HG03575 (cell line): Measurements from ENCODE around the gene IQCH.
"Not testable (repeated sequence)": the region's sequence is repeated elsewhere in the genome, so short reads cannot be mapped to it uniquely, and the experiment has no call there.

ENCODE experiments used
- ATAC-seq: cut with Tn5 transposase; IDR thresholded peaks from one replicate; pipeline ENCODE4 v1.9.1; 2021; ENCODE audit not compliant: unreplicated experiment, insufficient number of reproducible peaks, low FRiP score; ENCODE audit errors: extremely low read depth

Gene IQCH

GRCh38 chr15:67242708-67243111, 11.9 kb upstream of the IQCH start:
- no peak for ATAC-seq

- no peak for ATAC-seq
Measured at GRCh38 chr15:67244971-67245478, 9.6 kb upstream of the IQCH start.

GRCh38 chr15:67246606-67247005, 8.0 kb upstream of the IQCH start:
- not testable (repeated sequence) for ATAC-seq

- ATAC-seq, result no peak
Measured at GRCh38 chr15:67248011-67248505, 6.5 kb upstream of the IQCH start.

GRCh38 chr15:67249830-67250229, 4.8 kb upstream of the IQCH start:
- ATAC-seq, result no peak

GRCh38 chr15:67251318-67251717, 3.3 kb upstream of the IQCH start:
- ATAC-seq, result no peak

- ATAC-seq, result no peak
Measured at GRCh38 chr15:67253101-67253500, 1.5 kb upstream of the IQCH start.

- ATAC-seq, result no peak
Measured at GRCh38 chr15:67253549-67254237, 893 bp upstream of the IQCH start.

GRCh38 chr15:67256051-67256450, 1.5 kb downstream of the IQCH start:
- no peak for ATAC-seq

GRCh38 chr15:67258412-67258811, 3.8 kb downstream of the IQCH start:
- ATAC-seq, result not testable (repeated sequence)

GRCh38 chr15:67259379-67259778, 4.8 kb downstream of the IQCH start:
- ATAC-seq, result no peak

- no peak for ATAC-seq
Measured at GRCh38 chr15:67259806-67260205, 5.2 kb downstream of the IQCH start.

GRCh38 chr15:67266870-67267269, 12.3 kb downstream of the IQCH start:
- no peak for ATAC-seq

- ATAC-seq, result no peak
Measured at GRCh38 chr15:67267440-67267839, 12.9 kb downstream of the IQCH start.

- ATAC-seq, result no peak
Measured at GRCh38 chr15:67267951-67268941, 13.7 kb downstream of the IQCH start.

- ATAC-seq, result no peak
Measured at GRCh38 chr15:67274236-67274635, 19.6 kb downstream of the IQCH start.

- ATAC-seq, result no peak
Measured at GRCh38 chr15:67276666-67277065, 22.1 kb downstream of the IQCH start.

- ATAC-seq, result no peak
Measured at GRCh38 chr15:67280217-67280616, 25.6 kb downstream of the IQCH start.

GRCh38 chr15:67281714-67282113, 27.1 kb downstream of the IQCH start:
- ATAC-seq, result no peak

GRCh38 chr15:67285625-67286024, 31.0 kb downstream of the IQCH start:
- ATAC-seq, result not testable (repeated sequence)
